HEK293 (cell line): Measurements from ENCODE around the gene SBNO2.
A peak's percentile ranks its signal among the peaks of the same experiment; 100 is the strongest.

ENCODE experiments used
- CTCF ChIA-PET: fragments of 350-600 bp; formaldehyde crosslinking; extraction: SDS; loops from one replicate; lab custom pipeline; 2021; ENCODE audit warnings: antibody characterized with exemption; lab: Yijun Ruan, JAX
- POLR2A ChIA-PET: fragments of 300-600 bp; formaldehyde crosslinking; extraction: SDS; loops from one replicate; lab custom pipeline; 2020; ENCODE audit warnings: antibody characterized with exemption, inconsistent platforms; lab: Yijun Ruan, JAX
- H3K27ac ChIP-seq: fragments of 200-500 bp; sonication (Bioruptor generic); 2 replicates; pipeline ENCODE4 v1.5.1; 2014; ENCODE audit warnings: low read depth, low read length, control low read depth, inconsistent platforms; ENCODE audit errors: extremely low read depth
- H3K36me3 ChIP-seq, 2 experiments: fragments of 200-500 bp in 1 of 2; sonication (Bioruptor generic) in 1 of 2; 1 replicate in 1 of 2; 2 replicates in 1 of 2; pipeline ENCODE4 v1.5.1; 2014 to 2017; ENCODE audit warnings: inconsistent platforms in 2 of 2, low read length in 2 of 2; ENCODE audit not compliant: control insufficient read depth in 2 of 2, insufficient read depth in 1 of 2
- H3K4me1 ChIP-seq: fragments of 200-500 bp; sonication (Bioruptor generic); 2 replicates; pipeline ENCODE4 v1.5.1; 2014; ENCODE audit warnings: mild to moderate bottlenecking, low read length, inconsistent platforms; ENCODE audit not compliant: control insufficient read depth, insufficient read depth
- H3K4me3 ChIP-seq: 2 replicates; pipeline ENCODE4 v1.5.1; 2011; ENCODE audit warnings: low read depth, mild to moderate bottlenecking, control low read depth, low read length, moderate library complexity
- H3K9me3 ChIP-seq: fragments of 200-500 bp; sonication (Bioruptor generic); 2 replicates; pipeline ENCODE4 v1.5.1; 2014; ENCODE audit warnings: low read depth, low read length, inconsistent platforms; ENCODE audit not compliant: control insufficient read depth, insufficient read depth
- EGR2 ChIP-seq: fragments of 450-650 bp; formaldehyde crosslinking; IDR thresholded peaks from 2 replicates; pipeline ENCODE4 v1.5.1; 2016; ENCODE audit warnings: low read depth, missing biosample characterization, missing genetic modification characterization
- GLI2 ChIP-seq: fragments of 450-650 bp; formaldehyde crosslinking; IDR thresholded peaks from 2 replicates; pipeline ENCODE4; 2017; ENCODE audit warnings: missing biosample characterization, missing genetic modification characterization, low read depth, borderline replicate concordance
- KLF9 ChIP-seq: fragments of 450-650 bp; formaldehyde crosslinking; IDR thresholded peaks from 2 replicates; pipeline ENCODE4 v1.5.1; 2016; ENCODE audit warnings: missing biosample characterization, missing genetic modification characterization, low read depth
- SP2 ChIP-seq: fragments of 450-650 bp; formaldehyde crosslinking; IDR thresholded peaks from 2 replicates; pipeline ENCODE4 v1.5.1; 2016; ENCODE audit warnings: missing biosample characterization, missing genetic modification characterization
- ZBTB8A ChIP-seq: fragments of 450-650 bp; formaldehyde crosslinking; IDR thresholded peaks from 2 replicates; pipeline ENCODE4 v1.5.1; 2016; ENCODE audit warnings: missing biosample characterization, missing genetic modification characterization
- ZFHX2 ChIP-seq: fragments of 450-650 bp; formaldehyde crosslinking; conservative IDR thresholded peaks from 2 replicates; pipeline ENCODE4 v1.5.1; 2016; ENCODE audit warnings: missing biosample characterization, missing genetic modification characterization
- ZNF146 ChIP-seq: fragments of 450-650 bp; formaldehyde crosslinking; IDR thresholded peaks from 2 replicates; pipeline ENCODE4 v1.5.1; 2016; ENCODE audit warnings: missing biosample characterization, missing genetic modification characterization
- ZNF184 ChIP-seq: fragments of 450-650 bp; IDR thresholded peaks from 2 replicates; pipeline ENCODE4 v1.5.1; 2018; ENCODE audit warnings: missing biosample characterization, mild to moderate bottlenecking, missing genetic modification characterization
- ZNF302 ChIP-seq: fragments of 450-650 bp; formaldehyde crosslinking; IDR thresholded peaks from 2 replicates; pipeline ENCODE4 v1.5.1; 2016; ENCODE audit warnings: missing biosample characterization, missing genetic modification characterization, low read depth
- ZNF366 ChIP-seq: fragments of 450-650 bp; formaldehyde crosslinking; conservative IDR thresholded peaks from 2 replicates; pipeline ENCODE4 v1.5.1; 2016; ENCODE audit warnings: missing biosample characterization, missing genetic modification characterization
- ZNF510 ChIP-seq: fragments of 450-650 bp; formaldehyde crosslinking; IDR thresholded peaks from 2 replicates; pipeline ENCODE4 v1.5.1; 2018; ENCODE audit warnings: mild to moderate bottlenecking, missing genetic modification characterization, missing biosample characterization; ENCODE audit not compliant: insufficient replicate concordance
- ZNF514 ChIP-seq: fragments of 450-650 bp; formaldehyde crosslinking; IDR thresholded peaks from 2 replicates; pipeline ENCODE4 v1.5.1; 2016; ENCODE audit warnings: missing biosample characterization, missing genetic modification characterization
- ZNF544 ChIP-seq: fragments of 450-650 bp; formaldehyde crosslinking; IDR thresholded peaks from 2 replicates; pipeline ENCODE4 v1.5.0; 2017; ENCODE audit warnings: missing biosample characterization, missing genetic modification characterization
- ZNF571 ChIP-seq: fragments of 450-650 bp; formaldehyde crosslinking; IDR thresholded peaks from 2 replicates; pipeline ENCODE4 v1.5.0; 2017; ENCODE audit warnings: missing biosample characterization, missing genetic modification characterization
- ZNF600 ChIP-seq: fragments of 450-650 bp; formaldehyde crosslinking; IDR thresholded peaks from 2 replicates; pipeline ENCODE4 v1.5.1; 2016; ENCODE audit warnings: missing biosample characterization, missing genetic modification characterization
- ZNF843 ChIP-seq: fragments of 450-650 bp; formaldehyde crosslinking; IDR thresholded peaks from 2 replicates; pipeline ENCODE4 v1.5.1; 2016; ENCODE audit warnings: missing biosample characterization, missing genetic modification characterization
- ZSCAN30 ChIP-seq: fragments of 450-650 bp; IDR thresholded peaks from 2 replicates; pipeline ENCODE4 v1.5.1; 2018; ENCODE audit warnings: missing biosample characterization, mild to moderate bottlenecking, missing genetic modification characterization, moderate library complexity
- TF ChIP-seq, protein P1 (sequence below): fragments of 450-650 bp; formaldehyde crosslinking; IDR thresholded peaks from 2 replicates; pipeline ENCODE4 v1.5.1; 2016; ENCODE audit warnings: missing biosample characterization, missing genetic modification characterization, low read depth
- TF ChIP-seq, protein P2 (sequence below): fragments of 450-650 bp; formaldehyde crosslinking; IDR thresholded peaks from 2 replicates; pipeline ENCODE4 v1.5.1; 2016; ENCODE audit warnings: missing biosample characterization, missing genetic modification characterization
- TF ChIP-seq, protein P3 (sequence below): fragments of 450-650 bp; formaldehyde crosslinking; IDR thresholded peaks from 2 replicates; pipeline ENCODE4 v1.5.1; 2016; ENCODE audit warnings: missing biosample characterization, missing genetic modification characterization
- TF ChIP-seq, protein P4 (sequence below): fragments of 450-650 bp; formaldehyde crosslinking; IDR thresholded peaks from 2 replicates; pipeline ENCODE4 v1.5.1; 2016; ENCODE audit warnings: missing biosample characterization, missing genetic modification characterization

SBNO2 gene

DNA sequence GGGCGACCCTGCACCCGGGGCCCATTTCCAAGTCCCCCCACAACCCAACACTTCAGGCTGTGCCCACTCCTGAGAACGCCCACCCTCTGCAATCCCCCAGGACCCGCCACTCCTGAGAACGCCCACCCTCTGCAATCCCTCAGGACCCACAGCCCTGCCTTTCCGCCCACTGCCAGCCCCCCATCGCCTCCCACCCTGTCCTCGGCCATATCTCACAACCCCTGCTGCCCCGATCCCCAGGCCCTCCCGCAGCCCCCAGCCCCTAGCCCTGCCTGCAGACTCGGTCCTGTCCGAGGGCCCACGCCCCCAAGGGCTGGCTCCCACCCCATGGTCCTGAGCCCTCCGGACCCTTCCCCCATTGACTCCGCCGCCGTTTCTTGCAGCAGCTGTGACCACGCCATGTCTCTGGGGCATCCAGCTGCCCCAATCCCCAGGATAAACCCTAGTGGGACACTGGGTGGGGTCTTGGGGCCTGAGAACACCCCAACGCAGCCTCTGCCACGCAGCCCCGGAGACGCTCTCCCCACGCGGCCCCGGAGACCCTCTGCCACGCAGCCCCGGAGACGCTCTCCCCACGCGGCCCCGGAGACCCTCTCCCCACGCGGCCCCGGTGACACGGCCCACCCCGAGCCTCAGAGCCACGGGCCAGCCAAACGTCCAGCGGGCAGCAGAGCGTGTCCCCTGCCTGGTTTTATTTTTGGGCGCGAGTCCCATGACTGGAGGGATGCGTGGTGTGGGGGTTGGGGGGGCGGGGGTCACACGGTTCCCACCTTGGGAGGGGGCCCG is 17.0 kb downstream of the SBNO2 start:
- no peak overlapping the region for H3K4me3 ChIP-seq
- no peak for TF ChIP-seq ZNF302
- TF ChIP-seq ZNF184 (tag by site-specific recombination): no peak
- TF ChIP-seq ZFHX2 (tag by site-specific recombination): peak; percentile 71
- TF ChIP-seq EGR2 (tag by site-specific recombination): peak; percentile 64
- TF ChIP-seq, protein P1, sequence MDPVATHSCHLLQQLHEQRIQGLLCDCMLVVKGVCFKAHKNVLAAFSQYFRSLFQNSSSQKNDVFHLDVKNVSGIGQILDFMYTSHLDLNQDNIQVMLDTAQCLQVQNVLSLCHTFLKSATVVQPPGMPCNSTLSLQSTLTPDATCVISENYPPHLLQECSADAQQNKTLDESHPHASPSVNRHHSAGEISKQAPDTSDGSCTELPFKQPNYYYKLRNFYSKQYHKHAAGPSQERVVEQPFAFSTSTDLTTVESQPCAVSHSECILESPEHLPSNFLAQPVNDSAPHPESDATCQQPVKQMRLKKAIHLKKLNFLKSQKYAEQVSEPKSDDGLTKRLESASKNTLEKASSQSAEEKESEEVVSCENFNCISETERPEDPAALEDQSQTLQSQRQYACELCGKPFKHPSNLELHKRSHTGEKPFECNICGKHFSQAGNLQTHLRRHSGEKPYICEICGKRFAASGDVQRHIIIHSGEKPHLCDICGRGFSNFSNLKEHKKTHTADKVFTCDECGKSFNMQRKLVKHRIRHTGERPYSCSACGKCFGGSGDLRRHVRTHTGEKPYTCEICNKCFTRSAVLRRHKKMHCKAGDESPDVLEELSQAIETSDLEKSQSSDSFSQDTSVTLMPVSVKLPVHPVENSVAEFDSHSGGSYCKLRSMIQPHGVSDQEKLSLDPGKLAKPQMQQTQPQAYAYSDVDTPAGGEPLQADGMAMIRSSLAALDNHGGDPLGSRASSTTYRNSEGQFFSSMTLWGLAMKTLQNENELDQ (tag by site-specific recombination): no peak
- TF ChIP-seq, all 188 proteins: peak for 2
- ChIA-PET POLR2A (no interaction called here), CTCF (interaction anchor here (0.6 kb wide), 1 partner anchor 360 kb away, joined by 3 read pairs; the partner anchor contains the start of gene PTBP1)
- Histone ChIP-seq H3K9me3 (no peaks in the 10 kb centered on the region), H3K36me3 (peaks cover 0 to 9% of the 10 kb centered on the region in 2 experiments; a peak in 2 of 3 replicates), H3K27ac (no peak overlapping the region), H3K4me1 (0 out of 2 replicates have a peak, but pooled peaks cover 2% of the 10 kb centered on the region)

DNA sequence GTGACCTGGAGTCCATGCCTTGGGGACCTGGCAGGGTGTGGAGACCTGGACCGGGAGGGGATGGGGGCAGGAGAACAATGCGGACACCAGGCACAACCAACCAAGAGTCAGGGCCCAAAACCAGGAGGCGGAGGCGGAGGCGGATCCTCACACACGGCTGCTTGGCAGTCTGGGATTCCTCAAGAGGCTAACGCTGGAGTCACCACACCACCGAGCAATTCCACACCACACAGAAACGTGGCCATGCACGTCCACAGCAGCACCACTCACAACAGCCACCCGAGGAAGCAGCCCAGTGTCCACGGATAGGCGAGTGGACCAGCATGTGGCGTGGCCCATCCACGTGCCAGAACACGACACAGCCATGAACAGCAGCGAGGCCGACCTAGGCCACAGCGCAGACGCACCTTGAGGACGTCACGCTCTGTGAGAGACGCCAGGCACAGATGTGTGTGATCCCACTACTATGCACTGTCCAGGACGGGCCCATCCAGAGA is 17.7 kb downstream of the SBNO2 start:
- no peaks in the 10 kb centered on the region for H3K4me1 ChIP-seq
- no peak overlapping the region for H3K4me3 ChIP-seq
- CTCF ChIA-PET: interaction anchor here (0.7 kb wide), 1 partner anchor 572 kb away, joined by 3 read pairs; no protein-coding TSS in a partner anchor
- no peaks in the 10 kb centered on the region for H3K9me3 ChIP-seq
- POLR2A ChIA-PET: no interaction called here
- TF ChIP-seq SP2 (tag by site-specific recombination): peak; percentile 29
- TF ChIP-seq ZNF571 (tag by site-specific recombination): no peak
- TF ChIP-seq, protein P2, sequence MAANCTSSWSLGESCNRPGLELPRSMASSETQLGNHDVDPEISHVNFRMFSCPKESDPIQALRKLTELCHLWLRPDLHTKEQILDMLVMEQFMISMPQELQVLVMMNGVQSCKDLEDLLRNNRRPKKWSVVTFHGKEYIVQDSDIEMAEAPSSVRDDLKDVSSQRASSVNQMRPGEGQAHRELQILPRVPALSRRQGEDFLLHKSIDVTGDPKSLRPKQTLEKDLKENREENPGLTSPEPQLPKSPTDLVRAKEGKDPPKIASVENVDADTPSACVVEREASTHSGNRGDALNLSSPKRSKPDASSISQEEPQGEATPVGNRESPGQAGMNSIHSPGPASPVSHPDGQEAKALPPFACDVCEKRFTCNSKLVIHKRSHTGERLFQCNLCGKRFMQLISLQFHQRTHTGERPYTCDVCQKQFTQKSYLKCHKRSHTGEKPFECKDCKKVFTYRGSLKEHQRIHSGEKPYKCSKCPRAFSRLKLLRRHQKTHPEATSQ: no peak
- TF ChIP-seq, protein P3, sequence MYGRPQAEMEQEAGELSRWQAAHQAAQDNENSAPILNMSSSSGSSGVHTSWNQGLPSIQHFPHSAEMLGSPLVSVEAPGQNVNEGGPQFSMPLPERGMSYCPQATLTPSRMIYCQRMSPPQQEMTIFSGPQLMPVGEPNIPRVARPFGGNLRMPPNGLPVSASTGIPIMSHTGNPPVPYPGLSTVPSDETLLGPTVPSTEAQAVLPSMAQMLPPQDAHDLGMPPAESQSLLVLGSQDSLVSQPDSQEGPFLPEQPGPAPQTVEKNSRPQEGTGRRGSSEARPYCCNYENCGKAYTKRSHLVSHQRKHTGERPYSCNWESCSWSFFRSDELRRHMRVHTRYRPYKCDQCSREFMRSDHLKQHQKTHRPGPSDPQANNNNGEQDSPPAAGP (tag by site-specific recombination): 0 out of 2 replicates have a peak, but pooled peaks have one; percentile 19
- TF ChIP-seq ZNF510 (tag by site-specific recombination): no peak
- TF ChIP-seq ZBTB8A (tag by site-specific recombination): no peak
- no peak for TF ChIP-seq GLI2
- TF ChIP-seq, protein P4, sequence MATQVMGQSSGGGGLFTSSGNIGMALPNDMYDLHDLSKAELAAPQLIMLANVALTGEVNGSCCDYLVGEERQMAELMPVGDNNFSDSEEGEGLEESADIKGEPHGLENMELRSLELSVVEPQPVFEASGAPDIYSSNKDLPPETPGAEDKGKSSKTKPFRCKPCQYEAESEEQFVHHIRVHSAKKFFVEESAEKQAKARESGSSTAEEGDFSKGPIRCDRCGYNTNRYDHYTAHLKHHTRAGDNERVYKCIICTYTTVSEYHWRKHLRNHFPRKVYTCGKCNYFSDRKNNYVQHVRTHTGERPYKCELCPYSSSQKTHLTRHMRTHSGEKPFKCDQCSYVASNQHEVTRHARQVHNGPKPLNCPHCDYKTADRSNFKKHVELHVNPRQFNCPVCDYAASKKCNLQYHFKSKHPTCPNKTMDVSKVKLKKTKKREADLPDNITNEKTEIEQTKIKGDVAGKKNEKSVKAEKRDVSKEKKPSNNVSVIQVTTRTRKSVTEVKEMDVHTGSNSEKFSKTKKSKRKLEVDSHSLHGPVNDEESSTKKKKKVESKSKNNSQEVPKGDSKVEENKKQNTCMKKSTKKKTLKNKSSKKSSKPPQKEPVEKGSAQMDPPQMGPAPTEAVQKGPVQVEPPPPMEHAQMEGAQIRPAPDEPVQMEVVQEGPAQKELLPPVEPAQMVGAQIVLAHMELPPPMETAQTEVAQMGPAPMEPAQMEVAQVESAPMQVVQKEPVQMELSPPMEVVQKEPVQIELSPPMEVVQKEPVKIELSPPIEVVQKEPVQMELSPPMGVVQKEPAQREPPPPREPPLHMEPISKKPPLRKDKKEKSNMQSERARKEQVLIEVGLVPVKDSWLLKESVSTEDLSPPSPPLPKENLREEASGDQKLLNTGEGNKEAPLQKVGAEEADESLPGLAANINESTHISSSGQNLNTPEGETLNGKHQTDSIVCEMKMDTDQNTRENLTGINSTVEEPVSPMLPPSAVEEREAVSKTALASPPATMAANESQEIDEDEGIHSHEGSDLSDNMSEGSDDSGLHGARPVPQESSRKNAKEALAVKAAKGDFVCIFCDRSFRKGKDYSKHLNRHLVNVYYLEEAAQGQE (tag by site-specific recombination): no peak
- TF ChIP-seq ZNF514 (tag by site-specific recombination): no peak
- TF ChIP-seq KLF9 (tag by site-specific recombination): no peak
- TF ChIP-seq ZNF366 (tag by site-specific recombination): no peak
- peak; percentile 98 for TF ChIP-seq ZNF600
- TF ChIP-seq ZSCAN30: no peak
- TF ChIP-seq ZNF544 (tag by site-specific recombination): no peak
- peak; percentile 46; the same call in 1 of the 2 replicates for TF ChIP-seq ZNF146
- no peak for TF ChIP-seq ZNF843 (tag by site-specific recombination)
- H3K27ac ChIP-seq: no peak overlapping the region
- peaks cover 0 to 14% of the 10 kb centered on the region in 2 experiments; a peak in 2 of 3 replicates for H3K36me3 ChIP-seq
